Activated T-cell treated with anti-CD3 and anti-CD28 coated beads, Interleukin-2, amount 50 U/mL, for 1 hour (primary cell): ENCODE results near the gene IL16.

ENCODE experiments used
- DNase-seq: peaks from one replicate; pipeline ENCODE4 v3.0.0-alpha.2; 2020

IL16 gene

DNA sequence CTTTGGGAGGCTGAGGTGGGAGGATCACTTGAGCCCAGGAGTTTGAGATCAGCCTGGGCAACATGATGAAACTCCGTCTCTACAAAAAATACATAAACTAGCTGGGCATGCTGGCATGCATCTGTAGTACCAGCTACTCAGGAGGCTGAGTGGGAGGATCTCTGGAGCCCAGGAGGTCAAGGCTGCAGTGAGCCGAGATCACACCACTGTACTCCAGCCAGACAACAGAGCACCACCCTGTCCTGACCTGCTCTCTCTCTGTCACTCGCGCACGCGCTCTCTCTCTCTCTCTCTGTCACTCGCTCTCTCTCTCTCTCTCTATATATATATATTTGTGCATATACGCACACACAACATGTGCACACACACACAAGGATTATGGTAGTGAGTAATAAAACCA lies 61.8 kb downstream of the IL16 start:
- DNase-seq, result no peak

- DNase-seq, result no peak
Observed at GRCh38 chr15:81259760-81260298, 63.1 kb downstream of the IL16 start.

DNA sequence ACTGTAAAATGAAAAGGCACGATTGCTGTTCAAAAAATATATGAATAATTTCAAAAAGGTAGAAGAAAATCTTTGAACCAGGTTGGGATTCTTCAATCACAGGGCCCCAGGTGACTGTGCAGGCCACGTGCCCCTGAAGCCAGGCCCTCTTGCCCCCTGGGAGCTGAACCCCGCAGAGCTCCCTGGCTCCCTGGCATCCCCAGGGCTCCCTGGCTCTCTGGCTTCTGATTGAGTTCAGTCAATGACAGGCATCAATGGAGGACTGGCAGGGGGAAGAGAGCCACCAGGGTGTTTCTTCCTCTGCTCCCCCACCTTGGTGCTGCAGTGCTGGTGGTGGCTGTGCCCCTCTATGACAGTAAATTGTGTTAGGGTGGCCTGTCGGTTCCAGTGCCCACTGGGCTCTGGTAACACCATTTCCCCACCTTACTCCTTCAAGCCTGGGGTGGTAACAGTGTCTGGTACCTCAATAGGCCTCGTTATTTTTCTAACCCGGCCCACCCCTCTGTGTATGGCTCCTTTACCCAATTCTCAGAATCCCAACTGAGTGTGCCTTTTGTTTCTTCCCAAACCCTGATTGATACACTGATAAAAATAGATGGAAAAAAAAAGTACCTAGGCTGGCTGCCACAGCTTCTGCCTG lies 64.6 kb downstream of the IL16 start:
- no peak for DNase-seq

DNA sequence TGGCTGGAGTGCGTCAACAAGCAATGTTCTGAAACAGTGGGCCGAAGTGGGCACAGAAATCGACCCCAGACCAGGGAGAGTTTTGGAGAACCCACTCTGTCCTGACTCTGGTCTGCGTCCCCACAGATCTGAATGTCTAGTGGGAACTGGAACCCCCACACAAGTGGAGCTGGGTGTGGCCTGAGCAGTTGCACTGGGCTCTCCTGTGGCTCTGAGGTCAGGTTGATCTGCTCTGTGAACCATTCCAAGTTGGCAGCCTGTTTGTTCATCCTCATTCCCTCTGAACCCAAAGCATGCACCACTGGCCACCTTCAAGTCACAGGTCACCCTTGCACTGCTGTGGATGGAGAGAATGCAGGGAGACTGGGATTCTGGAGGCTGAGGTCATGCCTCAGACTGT lies 66.8 kb downstream of the IL16 start:
- DNase-seq, result no peak

GRCh38 chr15:81264072-81264857 lies 67.6 kb downstream of the IL16 start:
- DNase-seq, result no peak

DNA sequence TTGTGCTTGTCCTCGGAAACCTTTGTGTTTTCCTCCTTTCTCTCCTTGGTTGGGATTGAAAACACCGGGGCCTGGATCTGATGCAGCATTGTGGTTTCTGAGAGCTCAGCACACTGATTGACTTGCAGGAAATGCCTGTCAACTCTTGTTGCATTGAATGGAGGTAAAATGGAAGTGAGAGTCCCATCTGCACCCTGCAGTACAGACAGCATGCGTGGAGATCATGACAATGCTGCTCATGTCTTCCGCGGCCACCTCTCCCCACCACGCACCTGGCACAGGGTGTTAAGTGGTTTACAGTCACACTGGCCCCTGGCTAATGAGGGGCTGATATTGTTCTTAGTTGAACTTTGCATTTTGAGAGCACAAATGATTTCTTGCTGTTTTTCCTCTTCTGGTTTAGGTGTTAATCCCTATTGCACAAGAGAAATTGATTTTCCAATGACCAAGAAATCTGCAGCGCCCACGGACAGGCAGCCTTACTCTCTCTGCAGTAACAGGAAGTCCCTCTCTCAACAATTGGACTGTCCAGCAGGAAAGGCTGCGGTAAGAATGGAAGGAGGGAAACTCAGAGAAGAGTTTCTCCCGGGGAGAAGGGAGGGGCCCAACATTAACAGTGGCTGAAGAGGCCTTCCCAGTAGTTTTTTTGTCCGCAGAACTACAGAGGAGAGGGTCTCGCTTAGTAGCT lies 68.7 kb downstream of the IL16 start:
- no peak for DNase-seq

- peak; percentile 82 for DNase-seq
Observed at GRCh38 chr15:81265944-81266775, 69.5 kb downstream of the IL16 start.

DNA sequence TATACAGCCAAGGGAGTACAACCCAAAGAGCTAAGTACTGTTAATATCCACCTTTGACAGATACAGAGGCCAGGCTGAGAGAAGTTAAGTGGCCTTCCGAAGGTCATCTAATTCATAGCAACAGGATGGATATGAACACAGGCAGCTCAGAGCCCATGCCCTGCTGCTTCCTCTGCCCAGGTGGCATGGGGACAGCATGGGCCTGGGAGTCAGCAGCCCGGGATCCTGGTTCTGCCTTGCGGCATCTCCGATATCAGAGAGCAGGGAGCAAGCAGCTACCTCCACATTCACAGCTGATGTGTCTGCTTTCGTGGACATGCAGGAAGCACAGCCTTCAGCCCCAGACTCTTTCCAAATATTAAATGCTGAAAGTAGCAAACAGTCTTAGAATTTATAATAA lies 71.7 kb downstream of the IL16 start:
- no peak for DNase-seq

DNA sequence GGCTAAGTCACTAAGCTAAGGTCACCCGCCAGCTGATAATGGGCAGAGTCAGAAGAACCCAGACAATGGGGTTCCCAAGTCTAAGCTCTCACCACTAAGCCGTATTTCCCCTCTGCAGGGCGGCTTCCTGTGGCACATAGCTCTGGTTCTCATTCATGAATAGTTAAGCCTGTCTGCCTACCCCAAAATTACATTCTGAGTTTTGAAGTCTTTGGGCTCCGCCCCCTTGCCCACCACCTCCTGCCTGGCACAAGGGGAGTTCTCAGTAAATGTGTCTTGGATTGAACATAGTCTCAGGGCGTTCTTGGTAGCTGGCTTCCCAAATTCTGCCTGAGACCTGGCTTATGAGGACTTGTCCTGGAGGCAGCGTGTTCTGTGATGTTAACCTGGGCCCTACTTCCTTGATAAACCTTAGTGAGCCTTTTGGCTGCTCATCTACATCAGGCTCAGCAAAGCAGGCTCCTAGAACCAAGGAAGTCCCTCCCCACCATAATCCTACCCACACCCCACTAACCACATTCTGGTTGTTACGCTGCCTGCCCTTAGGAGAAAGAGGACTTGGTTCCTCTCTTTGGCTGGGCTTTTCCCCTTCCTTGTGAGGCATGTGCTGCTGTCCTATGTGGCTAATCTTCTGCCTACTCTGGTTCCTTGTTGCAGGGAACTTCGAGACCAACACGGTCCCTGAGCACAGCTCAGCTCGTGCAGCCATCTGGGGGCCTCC lies 72.4 kb downstream of the IL16 start:
- no peak for DNase-seq

DNA sequence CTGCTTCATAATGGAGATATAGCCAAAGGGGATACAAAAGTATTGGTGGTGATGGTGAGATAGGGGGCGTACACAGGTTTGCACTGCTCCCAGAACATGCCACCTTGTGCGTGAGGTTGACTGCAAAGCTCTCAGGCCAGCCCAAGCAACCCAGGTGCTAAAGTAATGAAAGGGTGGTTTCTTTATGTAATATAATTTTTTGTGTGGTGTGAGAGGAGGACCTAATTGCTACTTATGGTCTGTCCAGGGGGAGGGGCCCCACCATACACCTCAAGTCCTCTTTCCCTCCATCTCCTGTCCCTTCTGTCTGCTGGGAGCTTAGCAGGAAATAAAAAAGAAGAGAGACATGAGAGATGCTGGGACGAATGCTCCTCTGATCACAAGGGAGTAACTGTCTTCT lies 73.5 kb downstream of the IL16 start:
- no peak for DNase-seq

- no peak for DNase-seq
Observed at GRCh38 chr15:81270781-81271491, 74.3 kb downstream of the IL16 start.

- DNase-seq, result no peak
Observed at GRCh38 chr15:81271761-81272644, 75.3 kb downstream of the IL16 start.

DNA sequence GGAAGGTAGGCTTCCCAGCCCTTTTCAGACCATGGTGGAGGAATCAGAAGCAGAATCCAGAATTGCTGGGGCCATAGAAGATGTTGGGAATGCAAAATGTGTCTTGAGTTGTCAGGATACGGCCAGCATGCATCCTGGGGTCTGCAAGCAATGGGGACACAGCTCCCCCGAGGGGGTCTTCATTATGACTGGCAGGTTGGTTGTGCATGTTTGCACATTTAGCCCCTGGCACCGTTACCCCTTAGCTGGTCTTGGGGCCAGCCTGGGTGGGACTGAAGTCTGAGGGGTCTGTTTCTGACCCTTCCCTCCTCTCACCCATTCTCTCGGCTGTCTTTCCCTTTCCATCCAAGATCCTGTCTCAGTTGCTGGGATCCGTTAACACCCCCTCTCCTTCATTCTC lies 76.5 kb downstream of the IL16 start:
- no peak for DNase-seq

- DNase-seq, result no peak
Observed at GRCh38 chr15:81273855-81274254, 77.2 kb downstream of the IL16 start.

DNA sequence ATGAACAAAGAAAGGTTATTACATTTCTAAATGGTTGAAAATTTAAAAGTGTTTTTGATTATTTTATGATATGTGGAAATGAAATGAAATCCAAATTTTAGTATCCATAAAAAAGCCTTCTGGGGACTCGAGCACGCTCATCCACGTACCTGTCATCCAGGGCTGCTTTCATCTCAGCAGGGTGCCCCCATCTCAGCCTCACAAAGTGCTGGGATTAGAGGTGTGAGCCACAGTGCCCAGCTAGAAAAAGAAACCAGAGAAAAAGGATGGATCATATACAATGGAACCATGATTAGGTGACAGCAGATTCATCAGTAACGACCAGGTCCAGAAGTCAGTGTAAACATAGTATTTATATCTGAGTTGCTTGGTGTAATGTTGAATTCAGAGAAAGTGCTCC lies 77.6 kb downstream of the IL16 start:
- no peak for DNase-seq

DNA sequence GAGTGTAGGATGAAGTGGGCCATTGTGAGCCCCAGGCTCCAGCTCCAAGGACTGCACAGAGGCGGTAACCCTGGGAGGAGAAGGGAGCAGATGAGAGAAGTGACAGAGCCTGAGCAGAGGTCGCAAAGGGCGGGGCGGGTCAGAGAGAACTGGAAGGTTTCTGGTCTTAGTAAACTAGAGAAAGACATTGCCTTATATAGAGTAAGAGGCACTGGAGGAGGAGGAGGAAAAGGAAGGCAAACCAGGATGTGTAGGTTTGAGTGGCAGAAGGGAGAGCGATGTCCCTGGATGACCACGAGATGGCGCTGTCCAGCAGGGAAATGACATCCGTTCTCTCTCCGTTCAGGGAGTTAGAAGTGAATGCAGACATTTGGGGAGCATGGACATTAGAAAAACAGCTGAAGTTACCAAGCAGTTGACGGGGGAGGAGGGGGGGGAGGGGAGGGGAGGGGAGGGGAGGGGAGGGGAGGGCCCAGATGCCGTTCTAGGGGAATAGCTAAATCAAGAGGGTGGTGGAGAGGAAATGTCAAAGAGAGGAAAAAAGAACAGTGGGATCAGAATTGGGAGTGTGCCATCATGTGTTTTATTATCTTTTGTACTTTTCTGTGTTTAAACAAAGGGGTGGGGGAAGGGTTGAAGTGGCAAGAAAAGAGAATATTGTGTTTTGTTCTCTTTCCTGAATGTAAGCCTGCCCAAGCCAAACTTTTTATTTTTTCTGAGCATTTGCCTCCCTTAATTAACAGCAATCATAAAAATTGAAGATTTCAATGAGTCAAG lies 78.4 kb downstream of the IL16 start:
- peak; percentile 78 for DNase-seq

DNA sequence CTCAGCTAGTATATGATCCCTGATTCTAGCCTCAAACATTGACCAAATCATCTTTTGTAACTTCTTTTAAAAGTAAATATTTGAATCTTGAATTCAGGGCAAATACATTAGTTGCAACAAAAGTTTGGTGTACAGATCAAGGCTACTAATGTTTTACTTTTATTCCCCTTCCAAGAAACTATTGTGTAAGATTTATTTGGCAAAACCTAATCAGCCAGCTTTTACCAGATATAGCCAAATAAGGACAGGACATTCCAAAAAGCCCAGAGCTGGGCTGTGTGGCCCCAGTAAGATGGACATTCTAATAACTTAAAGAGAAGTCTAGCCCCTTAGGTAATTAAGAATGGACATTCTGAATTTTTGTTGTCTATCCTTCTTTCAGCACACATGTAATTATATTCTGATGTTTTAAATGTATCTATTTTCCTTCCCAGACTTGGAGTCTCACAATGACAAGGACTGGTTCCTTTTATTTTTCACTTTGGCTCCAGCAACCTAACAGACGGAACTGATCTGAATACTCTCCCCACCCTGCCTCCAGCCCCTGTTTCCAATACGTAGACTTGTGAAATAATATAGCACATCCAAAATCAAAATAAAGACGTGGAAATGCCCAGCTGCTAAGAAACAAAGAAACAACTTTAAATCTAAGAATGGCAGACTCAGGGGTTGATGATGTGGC lies 79.2 kb downstream of the IL16 start:
- no peak for DNase-seq

DNA sequence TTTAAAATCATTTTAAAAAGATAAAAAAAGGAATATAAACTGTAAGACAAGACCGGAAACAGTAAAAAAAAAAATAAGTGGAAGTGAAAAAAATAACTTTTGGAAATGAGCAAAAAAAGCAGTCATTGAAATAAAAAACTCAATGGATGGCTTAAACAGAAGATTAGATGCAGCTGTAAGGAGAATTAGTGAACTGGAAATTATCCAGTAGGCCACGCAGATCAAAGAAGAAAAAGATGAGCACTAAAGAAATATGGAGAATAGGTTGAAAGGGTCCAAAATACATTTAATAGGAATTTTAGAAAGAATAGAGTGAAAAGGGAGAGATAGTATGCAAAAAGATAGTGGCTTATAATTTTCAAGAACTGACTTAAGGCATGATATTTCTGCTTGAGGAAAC lies 80.3 kb downstream of the IL16 start:
- DNase-seq, result no peak

GRCh38 chr15:81277851-81278250 lies 81.2 kb downstream of the IL16 start:
- DNase-seq, result no peak
